Myocyte (in vitro differentiated cells): ENCODE data around the gene KHDC4. TPM values are rescaled to one million over a fixed set of nuclear protein-coding genes. Genes with fewer than 3 reads are reported as not detected.

Experiments used
- DNase-seq: peaks from one replicate; pipeline ENCODE4 v3.0.0-alpha.2; 2012; ENCODE audit warnings: low read depth
- total RNA-seq: library from RNA; depleted of rRNA; stranded (reverse); fragments of >200 nt; gene quantifications from 2 replicates; pipeline ENCODE4 v1.2.3, GENCODE V29; 2014

The KHDC4 gene
- total RNA-seq, 1 donor from 2014 or later: 50.6 TPM

DNA sequence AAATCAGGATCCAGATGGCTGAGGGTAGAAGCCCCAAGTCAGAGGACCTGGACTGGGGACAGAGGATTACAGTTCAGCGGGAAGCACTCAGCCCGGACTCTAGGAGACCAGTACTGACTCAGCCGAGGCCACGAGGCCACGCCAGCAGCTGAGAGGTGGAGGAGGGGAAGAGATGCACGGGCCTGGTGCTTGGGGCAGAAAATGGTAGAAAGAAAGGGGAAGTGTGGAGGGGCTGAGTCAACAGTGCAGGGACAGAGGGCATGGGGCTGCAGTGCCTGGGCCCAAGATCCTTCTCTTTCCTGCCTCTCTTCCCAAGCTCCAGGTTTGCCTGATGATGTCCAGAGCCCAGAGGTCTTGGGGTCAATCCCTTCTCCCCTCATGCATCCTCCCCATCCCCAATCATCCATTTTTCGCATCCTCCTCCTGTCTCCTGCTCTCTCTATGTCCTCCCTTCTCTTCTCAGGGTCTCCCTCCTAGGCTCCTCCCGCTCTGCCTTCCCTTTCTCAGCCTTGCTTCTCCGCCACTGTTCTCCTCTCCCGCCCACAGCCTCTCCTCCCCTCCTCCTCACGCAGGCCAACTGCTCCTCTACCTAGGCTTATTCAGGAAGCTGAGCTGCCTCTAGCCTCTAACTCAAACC, 36.4 kb upstream of the KHDC4 start:
- peak; percentile 91 for DNase-seq

- DNase-seq: peak; percentile 85
Observed at GRCh38 chr1:155969377-155969791, 35.2 kb upstream of the KHDC4 start.

- peak; percentile 100 for DNase-seq
Observed at GRCh38 chr1:155968670-155969069, 34.5 kb upstream of the KHDC4 start.

DNA sequence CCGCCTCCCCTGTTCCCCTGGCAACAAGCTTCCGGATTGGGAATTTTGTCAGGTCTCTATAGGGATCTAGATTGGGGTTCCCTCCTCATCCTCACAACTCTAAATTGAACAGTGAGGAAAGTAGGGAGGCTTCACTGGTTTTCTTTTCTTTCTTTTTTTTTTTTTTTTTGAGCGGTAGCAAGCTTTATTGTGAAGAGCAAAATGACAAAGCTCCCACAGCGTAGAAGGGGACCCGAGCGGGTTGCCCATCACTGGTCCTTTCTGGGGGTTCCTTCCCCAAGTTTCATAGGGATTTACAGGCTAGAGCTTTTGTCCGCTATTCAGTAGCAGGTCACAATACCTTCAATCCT, 33.8 kb upstream of the KHDC4 start:
- no peak for DNase-seq

GRCh38 chr1:155967341-155968050, 33.3 kb upstream of the KHDC4 start:
- peak; percentile 80 for DNase-seq

DNA sequence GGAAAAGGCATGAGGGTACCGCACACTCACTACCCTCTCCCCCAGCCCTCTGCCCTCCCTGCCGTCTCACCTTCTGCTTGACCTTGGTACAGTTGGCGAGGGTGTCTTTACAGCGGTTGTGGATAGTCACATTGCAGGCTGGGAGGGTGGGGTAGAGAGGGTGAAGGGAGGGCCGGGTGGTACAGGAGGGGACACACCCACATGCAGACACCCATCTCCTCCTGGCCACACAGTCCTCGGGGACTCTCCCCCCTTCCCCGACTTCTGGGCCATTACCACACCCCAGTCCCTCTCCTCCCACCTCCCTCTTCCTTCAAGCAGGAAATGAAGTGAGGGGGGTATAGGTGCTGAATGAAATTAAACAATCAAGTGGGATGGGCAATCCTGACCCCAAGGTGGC, 32.5 kb upstream of the KHDC4 start:
- DNase-seq: no peak

GRCh38 chr1:155966135-155966534, 31.9 kb upstream of the KHDC4 start:
- no peak for DNase-seq

DNA sequence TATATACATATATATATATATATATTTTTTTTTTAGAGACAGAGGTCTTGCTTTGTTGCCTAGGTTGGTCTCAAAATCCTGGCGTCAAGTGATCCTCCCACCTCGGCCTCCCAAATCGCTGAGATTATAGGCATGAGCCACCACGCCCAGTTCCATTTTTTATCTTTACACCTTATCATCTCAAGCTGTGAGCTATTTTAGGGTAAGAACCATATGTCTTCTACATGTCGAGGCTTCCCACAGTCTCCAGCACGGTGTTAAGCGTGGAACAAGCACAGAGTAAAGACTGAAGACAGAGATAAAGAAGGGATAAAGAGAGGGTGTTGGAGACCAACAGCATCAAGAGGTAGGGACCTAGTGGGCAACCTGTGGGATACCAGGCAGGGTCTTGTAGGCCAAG, 30.0 kb upstream of the KHDC4 start:
- no peak for DNase-seq

GRCh38 chr1:155962599-155963211, 28.5 kb upstream of the KHDC4 start:
- DNase-seq: peak; percentile 84

- peak; percentile 94 for DNase-seq
Observed at GRCh38 chr1:155961937-155962336, 27.7 kb upstream of the KHDC4 start.

- DNase-seq: peak; percentile 48
Observed at GRCh38 chr1:155960081-155960745, 26.0 kb upstream of the KHDC4 start.

- no peak for DNase-seq
Observed at GRCh38 chr1:155957411-155957915, 23.2 kb upstream of the KHDC4 start.

DNA sequence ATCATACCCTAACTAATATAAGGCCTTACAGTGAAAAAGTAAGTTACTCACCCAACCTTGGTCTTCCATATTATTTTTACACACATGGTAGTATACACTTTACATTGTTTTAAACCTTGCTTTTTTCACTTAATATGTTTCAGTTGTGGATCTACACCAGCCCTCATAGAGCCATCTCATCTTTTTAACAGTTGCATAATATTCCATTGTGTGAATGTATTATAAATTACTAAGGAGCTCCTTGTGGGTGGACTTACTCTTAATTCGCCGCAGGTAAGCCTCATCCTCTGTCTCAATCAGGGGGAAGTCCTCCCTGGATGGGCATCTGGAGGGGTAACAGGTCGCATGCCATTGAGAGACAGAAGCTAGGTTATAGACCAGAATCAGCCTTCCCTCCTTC, 20.4 kb upstream of the KHDC4 start:
- no peak for DNase-seq

GRCh38 chr1:155952505-155952890, 18.3 kb upstream of the KHDC4 start:
- no peak for DNase-seq

DNA sequence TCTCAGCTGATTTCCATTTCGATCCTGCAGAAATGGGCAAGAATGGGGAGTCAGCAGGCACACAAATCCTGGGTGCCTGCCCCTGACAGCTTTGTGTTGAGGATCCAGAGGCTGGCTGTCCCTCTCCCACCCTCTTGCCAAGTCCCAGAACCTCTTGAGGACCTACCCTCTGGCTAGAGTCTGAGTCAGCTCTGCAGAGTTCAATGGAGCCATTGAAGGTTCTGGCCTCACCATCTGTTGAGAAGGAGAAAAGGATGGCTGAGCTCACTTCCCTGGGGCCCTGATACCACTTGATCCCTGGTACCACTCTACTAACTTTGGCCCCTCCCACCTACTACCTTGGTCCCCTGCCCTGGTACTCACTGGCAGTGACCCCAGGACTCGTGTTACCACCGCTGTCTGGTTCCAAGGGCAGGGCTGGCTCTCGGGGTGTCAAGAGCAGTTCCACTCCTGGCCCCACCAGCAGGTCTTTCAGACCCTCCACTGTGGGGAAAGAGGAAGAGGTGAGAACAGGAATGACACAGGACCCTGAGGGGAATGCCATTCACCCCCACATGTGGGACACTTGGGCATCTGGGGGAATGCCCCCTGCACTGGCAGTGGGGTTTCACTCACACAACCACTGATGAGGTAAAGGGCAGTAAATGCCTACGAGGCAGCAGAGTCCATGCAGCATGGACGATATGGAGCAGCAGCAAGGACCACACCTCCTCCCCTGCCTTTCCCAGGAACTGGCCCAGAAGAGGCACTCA, 17.7 kb upstream of the KHDC4 start:
- no peak for DNase-seq

DNA sequence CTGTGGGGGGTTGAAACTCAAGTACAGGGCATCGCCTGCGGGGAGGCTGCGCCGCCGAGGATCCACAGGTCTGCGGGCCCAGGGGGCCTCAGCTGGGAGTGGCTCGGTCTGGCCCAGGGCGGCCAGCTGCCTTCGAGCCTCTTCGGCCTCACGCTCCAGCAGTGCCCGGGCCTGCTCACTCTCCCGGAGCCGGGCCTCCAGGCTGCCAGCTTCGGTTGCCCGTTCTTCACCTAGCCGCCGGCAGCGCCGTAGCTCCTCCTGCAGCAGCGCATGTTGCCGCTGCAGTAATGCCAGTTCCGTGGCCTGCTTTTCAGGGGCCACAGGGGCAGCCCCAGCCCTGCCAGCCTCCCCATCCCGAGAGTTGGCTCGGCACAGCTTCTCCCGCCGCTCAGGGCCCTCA, 16.6 kb upstream of the KHDC4 start:
- DNase-seq: no peak

DNA sequence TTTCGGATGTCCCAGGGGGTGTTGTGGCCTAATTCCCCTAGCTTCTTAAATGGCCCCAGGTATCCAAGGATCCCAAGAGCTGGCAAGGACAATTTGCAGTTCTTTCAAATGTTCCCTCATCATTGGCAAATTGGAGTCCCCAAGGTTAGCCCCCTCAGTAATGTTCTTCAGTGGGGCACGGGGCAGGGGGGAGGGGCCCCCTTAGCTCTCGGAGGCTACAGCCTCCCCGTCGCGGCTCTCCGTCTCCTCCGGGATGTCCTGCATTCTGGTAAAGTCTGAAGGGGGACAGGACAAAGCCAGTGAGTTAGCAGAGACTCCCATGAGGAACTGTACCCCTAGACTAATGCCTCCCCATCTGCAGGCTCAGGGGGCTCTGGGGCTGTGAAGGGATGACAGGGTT, 13.5 kb upstream of the KHDC4 start:
- no peak for DNase-seq

GRCh38 chr1:155947292-155947691, 13.1 kb upstream of the KHDC4 start:
- no peak for DNase-seq

- DNase-seq: no peak
Observed at GRCh38 chr1:155946633-155947219, 12.5 kb upstream of the KHDC4 start.

DNA sequence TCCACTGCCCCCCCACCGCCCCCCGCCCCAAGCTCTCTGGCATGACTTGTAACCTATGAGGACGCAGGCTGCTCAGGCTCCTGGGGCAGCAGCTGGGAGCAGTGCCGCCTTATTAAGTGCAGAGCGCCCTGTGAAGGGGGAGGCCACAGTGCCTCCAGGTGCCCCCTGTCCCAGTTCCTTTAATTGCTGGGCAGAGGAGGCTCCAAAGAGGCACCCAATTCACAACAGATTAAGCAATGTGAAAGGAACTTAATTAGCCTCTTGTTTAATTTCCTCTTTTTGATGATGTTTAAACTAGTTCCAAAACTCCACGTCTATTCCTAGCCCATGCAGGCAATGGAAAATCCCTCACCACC, 10.2 kb upstream of the KHDC4 start:
- DNase-seq: no peak

DNA sequence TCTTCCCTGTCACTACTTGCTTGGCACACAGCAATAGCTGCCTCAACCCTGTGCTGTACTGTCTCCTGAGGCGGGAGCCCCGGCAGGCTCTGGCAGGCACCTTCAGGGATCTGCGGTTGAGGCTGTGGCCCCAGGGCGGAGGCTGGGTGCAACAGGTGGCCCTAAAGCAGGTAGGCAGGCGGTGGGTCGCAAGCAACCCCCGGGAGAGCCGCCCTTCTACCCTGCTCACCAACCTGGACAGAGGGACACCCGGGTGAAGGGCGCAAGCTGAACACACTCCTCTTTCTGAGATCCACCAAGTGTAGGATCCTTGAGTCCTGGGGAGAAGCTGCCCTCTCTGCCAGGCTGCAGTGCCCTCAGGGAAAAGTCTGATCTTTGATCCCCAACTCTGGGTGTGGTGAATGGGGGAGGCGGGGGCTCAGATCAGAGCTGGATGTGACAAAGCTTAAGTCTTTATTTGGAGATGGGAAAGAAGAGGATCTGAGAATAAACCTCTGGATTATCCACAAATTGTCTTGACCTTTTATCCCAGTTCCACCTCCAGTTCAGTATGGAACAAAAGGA, 8.4 kb upstream of the KHDC4 start:
- peak; percentile 46 for DNase-seq
